HepG2 (cell line): Measurements from ENCODE around the gene METTL26. TPM values are rescaled to one million over a fixed set of nuclear protein-coding genes. Genes with fewer than 3 reads are reported as not detected.

ENCODE experiments used
- ARHGAP35 ChIP-seq: sonication (generic); formaldehyde crosslinking; IDR thresholded peaks from 2 replicates; pipeline ENCODE4 v1.9.0; 2022; ENCODE audit warnings: mild to moderate bottlenecking, inconsistent platforms, moderate library complexity, missing genetic modification reagents, borderline replicate concordance
- CCAR2 ChIP-seq: fragments of 200-400 bp; formaldehyde crosslinking; optimal IDR thresholded peaks from 2 replicates; pipeline ENCODE3; 2018; ENCODE audit warnings: low read depth, mild to moderate bottlenecking, low read length, moderate library complexity
- ERF ChIP-seq: IDR thresholded peaks from 2 replicates; pipeline ENCODE4 v1.6.1; 2018; ENCODE audit warnings: missing biosample characterization, missing genetic modification reagents
- ETS1 ChIP-seq: sonication (generic); formaldehyde crosslinking; IDR thresholded peaks from 2 replicates; pipeline ENCODE4 v1.4.0; 2020; ENCODE audit warnings: missing genetic modification reagents
- MAX ChIP-seq: IDR thresholded peaks from 2 replicates; pipeline ENCODE4 v1.6.1; 2012; ENCODE audit warnings: inconsistent platforms
- MXI1 ChIP-seq: IDR thresholded peaks from 3 replicates; pipeline ENCODE4 v1.6.1; 2012; ENCODE audit warnings: low read depth, low read length, inconsistent platforms, borderline replicate concordance
- NR0B2 ChIP-seq: sonication (generic); formaldehyde crosslinking; IDR thresholded peaks from 2 replicates; pipeline ENCODE4 v1.4.0; 2020; ENCODE audit warnings: mild to moderate bottlenecking, missing genetic modification reagents
- PATZ1 ChIP-seq: sonication (generic); formaldehyde crosslinking; IDR thresholded peaks from 2 replicates; pipeline ENCODE4 v1.4.0; 2020; ENCODE audit warnings: missing genetic modification reagents
- RARA ChIP-seq: IDR thresholded peaks from 2 replicates; pipeline ENCODE4 v1.6.1; 2016; ENCODE audit warnings: missing genetic modification reagents, missing compliant biosample characterization
- SP140L ChIP-seq: sonication (generic); formaldehyde crosslinking; IDR thresholded peaks from 2 replicates; pipeline ENCODE4 v1.4.0; 2020; ENCODE audit warnings: missing genetic modification reagents, borderline replicate concordance
- TARDBP ChIP-seq: sonication (generic); formaldehyde crosslinking; IDR thresholded peaks from 2 replicates; pipeline ENCODE4 v1.8.0; 2022; ENCODE audit warnings: mild to moderate bottlenecking, missing genetic modification reagents
- TOPORS ChIP-seq: sonication (generic); formaldehyde crosslinking; IDR thresholded peaks from 2 replicates; pipeline ENCODE4 v1.8.0; 2023; ENCODE audit warnings: mild to moderate bottlenecking, missing genetic modification reagents
- ZBTB1 ChIP-seq: sonication (generic); formaldehyde crosslinking; IDR thresholded peaks from 2 replicates; pipeline ENCODE4 v1.4.0; 2020; ENCODE audit warnings: missing genetic modification reagents, borderline replicate concordance
- ZBTB49 ChIP-seq: sonication (generic); formaldehyde crosslinking; IDR thresholded peaks from 2 replicates; pipeline ENCODE4 v1.4.0; 2020; ENCODE audit warnings: missing genetic modification reagents, borderline replicate concordance
- ZHX1 ChIP-seq: sonication (generic); formaldehyde crosslinking; IDR thresholded peaks from 2 replicates; pipeline ENCODE4 v1.8.1; 2022; ENCODE audit warnings: low read depth, mild to moderate bottlenecking, missing genetic modification reagents
- ZNF101 ChIP-seq: sonication (generic); formaldehyde crosslinking; IDR thresholded peaks from 2 replicates; pipeline ENCODE4 v1.4.0; 2020; ENCODE audit warnings: mild to moderate bottlenecking, low read depth, missing genetic modification reagents, borderline replicate concordance
- ZNF530 ChIP-seq: sonication (generic); formaldehyde crosslinking; IDR thresholded peaks from 2 replicates; pipeline ENCODE4 v1.5.0; 2020; ENCODE audit warnings: low read depth, mild to moderate bottlenecking, missing genetic modification reagents
- ZNF83 ChIP-seq: sonication (generic); formaldehyde crosslinking; IDR thresholded peaks from 2 replicates; pipeline ENCODE4 v1.4.0; 2020; ENCODE audit warnings: missing genetic modification reagents, mild to moderate bottlenecking, borderline replicate concordance
- ZNF878 ChIP-seq: sonication (generic); formaldehyde crosslinking; IDR thresholded peaks from 2 replicates; pipeline ENCODE4 v1.8.1; 2023; ENCODE audit warnings: mild to moderate bottlenecking, missing genetic modification reagents, moderate library complexity
- polyA plus RNA-seq, 8 experiments: library from polyadenylated mRNA; depleted of rRNA in 3 of 8; stranded (reverse) in 7 of 8; unstranded in 1 of 8; fragments of >200 nt; fragmentation: Illumina TruSeq in 4 of 8; extraction: Trizol in 4 of 8; gene quantifications; 2 replicates each; pipeline versions ENCODE4 v1.2.1 to v1.2.3, GENCODE V29; 2011 to 2016; ENCODE audit warnings: low read depth in 4 of 8, missing spikeins in 1 of 8, mixed read lengths in 1 of 8; ENCODE audit not compliant: insufficient read depth in 1 of 8
- total RNA-seq, 5 experiments: library from RNA; depleted of rRNA; stranded (reverse); fragments of >200 nt; fragmentation: Illumina TruSeq; extraction: Trizol; gene quantifications; 2 replicates each; pipeline ENCODE4 v1.2.3, GENCODE V29; 2016; ENCODE audit warnings: low read depth in 1 of 5

The METTL26 gene
- total and polyA plus RNA-seq, 2 of the 13 experiments (the other 11 are each of a cell fraction or from before 2014, with no cell fraction given), result 65.5 to 70.1 TPM

GRCh38 chr16:610513-611381 lies 25.4 kb downstream of the METTL26 start (continued):
- TF ChIP-seq ETS1 (no peak), ZNF83 (no peak), PATZ1 (CRISPR knock-in tag) (peak; percentile 15; the same call in 1 of the 2 replicates), ZBTB49 (no peak), CCAR2 (no peak), TOPORS (CRISPR knock-in tag) (no peak), ZBTB1 (CRISPR knock-in tag) (no peak), ARHGAP35 (no peak), ZHX1 (CRISPR knock-in tag) (no peak), SP140L (no peak), ZNF530 (CRISPR knock-in tag) (no peak), ZNF878 (CRISPR knock-in tag) (no peak), ZNF101 (no peak), ERF (CRISPR knock-in tag) (peak; percentile 50; the same call in 1 of the 2 replicates), RARA (no peak), NR0B2 (CRISPR knock-in tag) (0 out of 2 replicates have a peak, but pooled peaks have one; percentile 35), MXI1 (peak; percentile 65; the same call in 1 of the 3 replicates), TARDBP (CRISPR knock-in tag) (peak; percentile 78), MAX (no peak; the same call in 1 of the 2 replicates)
